CD14-positive monocyte (primary cell): ENCODE data around the gene VSX1. TPM values are rescaled to one million over a fixed set of nuclear protein-coding genes. Genes with fewer than 3 reads are reported as not detected.

Experiments
- DNase-seq, 3 donors: peaks; one replicate each; pipeline ENCODE4 v3.0.0-alpha.2; 2011 to 2022
- H2AFZ ChIP-seq: 2 replicates; pipeline ENCODE4 v1.6.0; 2012; ENCODE audit warnings: mild to moderate bottlenecking, low read depth, low read length, inconsistent platforms; ENCODE audit not compliant: insufficient read depth, poor library complexity, severe bottlenecking
- H3K27ac ChIP-seq, 2 donors: 1 replicate in 1 of 2; 2 replicates in 1 of 2; pipeline ENCODE4 v1.5.1; 2012 to 2013; ENCODE audit warnings: low read length in 2 of 2, control low read depth in 1 of 2, inconsistent platforms in 1 of 2, low read depth in 1 of 2, mild to moderate bottlenecking in 1 of 2
- H3K27me3 ChIP-seq, 2 donors: one replicate each; pipeline versions ENCODE4 v1.6.0 to v1.6.1; 2011 to 2013; ENCODE audit warnings: low read length in 2 of 2; ENCODE audit not compliant: control insufficient read depth in 2 of 2, insufficient read depth in 2 of 2
- H3K36me3 ChIP-seq, 2 donors: replicated peaks in 1 of 2; 1 replicate in 1 of 2; 2 replicates in 1 of 2; pipeline versions ENCODE4 v1.5.1 to v1.6.1; 2012 to 2013; ENCODE audit warnings: low read length in 2 of 2, control low read depth in 1 of 2, inconsistent platforms in 1 of 2, mild to moderate bottlenecking in 1 of 2; ENCODE audit not compliant: insufficient read depth in 2 of 2, control insufficient read depth in 1 of 2
- H3K4me1 ChIP-seq, 2 donors: 1 replicate in 1 of 2; 2 replicates in 1 of 2; pipeline versions ENCODE4 v1.5.1 to v1.6.1; 2012 to 2013; ENCODE audit warnings: low read length in 2 of 2, control low read depth in 1 of 2, inconsistent platforms in 1 of 2, mild to moderate bottlenecking in 1 of 2, moderate library complexity in 1 of 2; ENCODE audit not compliant: insufficient read depth in 2 of 2, control insufficient read depth in 1 of 2
- H3K4me2 ChIP-seq: replicated peaks from 2 replicates; pipeline ENCODE3; 2012; ENCODE audit warnings: low read length, moderate library complexity, mild to moderate bottlenecking; ENCODE audit not compliant: poor library complexity, severe bottlenecking; ENCODE audit errors: extremely low read depth
- H3K4me3 ChIP-seq, 3 experiments: fragments of 200-600 bp in 1 of 3; sonication (generic) in 1 of 3; replicated peaks in 1 of 3; 1 replicate in 2 of 3; 2 replicates in 1 of 3; pipeline ENCODE4 v1.5.1; 2011 to 2013; ENCODE audit warnings: low read length in 3 of 3, mild to moderate bottlenecking in 3 of 3, control low read depth in 2 of 3, low read depth in 2 of 3, inconsistent platforms in 1 of 3, moderate library complexity in 1 of 3
- H3K79me2 ChIP-seq: 2 replicates; pipeline ENCODE4 v1.6.0; 2012; ENCODE audit warnings: mild to moderate bottlenecking, control low read depth, inconsistent platforms, low read length, moderate library complexity; ENCODE audit not compliant: insufficient read depth
- H3K9ac ChIP-seq: 2 replicates; pipeline ENCODE4 v1.6.0; 2017; ENCODE audit warnings: low read length, mild to moderate bottlenecking; ENCODE audit not compliant: insufficient read depth, poor library complexity, severe bottlenecking
- H3K9me3 ChIP-seq, 2 donors: replicated peaks in 1 of 2; 1 replicate in 1 of 2; 2 replicates in 1 of 2; pipeline versions ENCODE4 v1.5.1 to v1.6.1; 2012 to 2013; ENCODE audit warnings: low read length in 2 of 2, control low read depth in 1 of 2; ENCODE audit not compliant: control insufficient read depth in 1 of 2, insufficient read depth in 1 of 2
- H4K20me1 ChIP-seq: 2 replicates; pipeline ENCODE4 v1.6.0; 2012; ENCODE audit warnings: mild to moderate bottlenecking, low read length, control low read depth, moderate library complexity; ENCODE audit not compliant: insufficient read depth
- H3K27ac Mint-ChIP-seq, 7 donors: one replicate each; pipeline ENCODE4 v1.8.0; 2020; ENCODE audit warnings: mild to moderate bottlenecking in 7 of 7, mixed read lengths in 7 of 7, moderate library complexity in 6 of 7, inconsistent platforms in 2 of 7
- H3K27me3 Mint-ChIP-seq, 3 donors: one replicate each; pipeline ENCODE4 v1.8.0; 2021 to 2022; ENCODE audit warnings: low read depth in 3 of 3, mild to moderate bottlenecking in 3 of 3, mixed read lengths in 3 of 3, moderate library complexity in 3 of 3, inconsistent platforms in 1 of 3
- H3K36me3 Mint-ChIP-seq, 2 donors: one replicate each; pipeline ENCODE4 v1.8.0; 2020; ENCODE audit warnings: mixed read lengths in 2 of 2, inconsistent platforms in 1 of 2, mild to moderate bottlenecking in 1 of 2
- H3K4me1 Mint-ChIP-seq: one replicate; pipeline ENCODE4 v1.8.0; 2020; ENCODE audit warnings: mild to moderate bottlenecking, mixed read lengths
- H3K4me3 Mint-ChIP-seq, 2 donors: one replicate each; pipeline ENCODE4 v1.8.0; 2020; ENCODE audit warnings: mild to moderate bottlenecking in 2 of 2, mixed read lengths in 2 of 2, moderate library complexity in 1 of 2
- H3K9me3 Mint-ChIP-seq, 7 donors: one replicate each; pipeline ENCODE4 v1.8.0; 2020 to 2022; ENCODE audit warnings: mixed read lengths in 7 of 7, mild to moderate bottlenecking in 6 of 7, moderate library complexity in 6 of 7, inconsistent platforms in 2 of 7
- CTCF ChIP-seq: fragments of 200-600 bp; IDR thresholded peaks from one replicate; pipeline ENCODE4 v1.8.0; 2022; ENCODE audit warnings: antibody characterized with exemption, mild to moderate bottlenecking
- WGBS: methylation state at CpG from one replicate; pipeline ENCODE4 v1.1.5; 2013; ENCODE audit warnings: missing lambda C conversion rate; ENCODE audit not compliant: insufficient coverage; 5-methylcytosine and 5-hydroxymethylcytosine counted together
- intact Hi-C, 2 donors: fragments of 100-400 bp; cut with micrococcal nuclease; formaldehyde crosslinking; loops; one replicate each; pipeline versions ENCODE4 v1.15.0 to v1.15.1; 2023
- polyA plus RNA-seq, 3 donors: library from polyadenylated mRNA; depleted of rRNA in 1 of 3; unstranded in 2 of 3; stranded (reverse) in 1 of 3; fragments of 300-500 nt in 2 of 3; fragments of >200 nt in 1 of 3; fragmentation: Illumina TruSeq in 2 of 3; gene quantifications; 1 replicate in 2 of 3; 2 replicates in 1 of 3; pipeline ENCODE4 v1.2.3, GENCODE V29; 2012 to 2021

Gene VSX1
- polyA plus RNA-seq, 3 donors: not detected

GRCh38 chr20:25127761-25128537 is 46.0 kb upstream of the VSX1 start:
- peaks cover 0 to 12% of the 10 kb centered on the region in 2 donors for H3K9me3 ChIP-seq
- intact Hi-C loops: no loop called here
- no peak overlapping the region for H3K4me2 ChIP-seq
- Mint-ChIP-seq H3K4me3 (no peak overlapping the region), H3K4me1 (no peaks in the 10 kb centered on the region), H3K27me3 (peaks cover under 1 to 2% (median 2%) of the 10 kb centered on the region in 3 donors), H3K9me3 (peaks cover 5 to 13% (median 5%) of the 10 kb centered on the region in 7 donors), H3K36me3 (no peaks in the 10 kb centered on the region), H3K27ac (no peak overlapping the region)
- no peaks in the 10 kb centered on the region for H3K4me1 ChIP-seq
- H3K27ac ChIP-seq: no peak overlapping the region
- H2AFZ ChIP-seq: no peak overlapping the region
- DNase-seq: no peak
- no peak overlapping the region for H3K9ac ChIP-seq
- H3K36me3 ChIP-seq: no peaks in the 10 kb centered on the region
- no peaks in the 10 kb centered on the region for H3K27me3 ChIP-seq
- TF ChIP-seq CTCF: no peak
- H4K20me1 ChIP-seq: no peaks in the 10 kb centered on the region
- no peaks in the 10 kb centered on the region for H3K79me2 ChIP-seq
- no CpG with 5 or more reads among the region's 4 CpGs for WGBS
- H3K4me3 ChIP-seq: no peak overlapping the region

DNA sequence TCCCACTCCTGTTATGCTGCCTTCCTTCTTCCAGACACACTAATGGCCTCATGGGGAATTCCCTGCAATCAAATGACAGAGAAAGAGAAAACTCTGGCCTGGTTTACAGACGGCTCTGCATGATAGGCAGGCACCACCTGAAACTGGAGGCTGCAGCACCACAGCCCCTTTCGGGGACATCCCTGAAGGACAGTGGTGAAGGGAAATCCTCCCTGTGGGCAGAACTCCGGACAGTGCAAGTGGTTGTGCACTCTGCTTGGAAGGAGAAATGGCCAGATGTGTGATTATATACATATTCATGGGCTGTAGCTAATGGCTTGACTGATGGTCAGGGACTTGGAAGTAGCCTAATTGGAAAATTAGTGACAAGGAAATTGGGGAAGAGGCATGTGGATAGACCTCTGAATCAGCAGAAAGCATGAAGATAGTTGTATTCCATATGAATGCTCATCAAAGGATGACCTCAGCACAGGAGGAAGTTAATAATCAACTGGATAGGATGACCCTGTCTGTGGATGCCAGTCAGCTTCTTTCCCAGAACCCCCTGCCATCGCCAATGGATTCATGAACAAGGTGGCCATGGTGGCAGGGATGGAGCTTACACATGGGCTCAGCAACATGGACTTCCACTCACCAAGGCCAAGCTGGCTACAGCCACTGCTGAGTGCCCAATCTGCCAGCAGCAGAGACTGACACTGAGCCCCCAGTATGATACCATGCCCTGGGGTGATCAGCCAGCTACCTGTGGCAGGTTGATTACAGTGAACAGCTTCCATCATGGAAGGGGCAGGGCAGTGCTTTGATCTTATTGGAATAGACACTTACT is 44.5 kb upstream of the VSX1 start:
- H3K4me1 Mint-ChIP-seq: no peaks in the 10 kb centered on the region

More for the DNA sequence above, 44.5 kb upstream of the VSX1 start:
- Histone ChIP-seq H4K20me1 (no peaks in the 10 kb centered on the region), H3K4me3 (no peak overlapping the region), H3K9me3 (peaks cover 0 to 12% of the 10 kb centered on the region in 2 donors), H3K4me2 (no peak overlapping the region), H3K9ac (no peak overlapping the region), H3K79me2 (no peaks in the 10 kb centered on the region), H3K27me3 (no peaks in the 10 kb centered on the region), H3K4me1 (no peaks in the 10 kb centered on the region), H3K36me3 (no peaks in the 10 kb centered on the region), H2AFZ (no peak overlapping the region), H3K27ac (no peak overlapping the region)
- Mint-ChIP-seq H3K36me3 (no peaks in the 10 kb centered on the region), H3K9me3 (peaks cover 5 to 11% (median 5%) of the 10 kb centered on the region in 7 donors), H3K27me3 (peaks cover 0 to 6% (median 6%) of the 10 kb centered on the region in 3 donors), H3K4me3 (no peak overlapping the region), H3K27ac (no peak overlapping the region)
- no peak for TF ChIP-seq CTCF
- intact Hi-C loops: no loop called here
- no peak for DNase-seq
- 100% methylated on average over 3 of the region's 4 CpGs for WGBS
